ENCODE measurements around the gene BMP6. TPM values are rescaled to one million over a fixed set of nuclear protein-coding genes. Genes with fewer than 3 reads are reported as not detected.
A peak's percentile ranks its signal among the peaks of the same experiment; 100 is the strongest.

Gene BMP6
- total and polyA plus RNA-seq, 2 donors (not counting 3 experiments of a cell fraction or from before 2014, with no cell fraction given) = 221 to 276 TPM

GRCh38 chr6:7784248-7784647 is 58.3 kb downstream of the BMP6 start:
- Histone ChIP-seq H3K9me3 (replicated peaks; ENCODE audit: control insufficient read depth, insufficient read depth, low read length) (no peaks in the 10 kb centered on the region), H3K36me3 (ENCODE audit: control insufficient read depth in 2 of 2, extremely low read depth in 1 of 2, insufficient read depth in 2 of 2, low read length in 2 of 2) (peaks cover 4 to 7% of the 10 kb centered on the region in 2 experiments), H3K27ac (ENCODE audit: insufficient read depth, low read depth, low read length) (no peak overlapping the region), H3K4me2 (ENCODE audit: insufficient read depth, low read length) (no peak overlapping the region), H3K4me1 (ENCODE audit: control insufficient read depth, extremely low read depth, insufficient read depth, low read length) (peaks cover 35% of the 10 kb centered on the region), H3K4me3 (replicated peaks in 1 of 3; ENCODE audit: insufficient read depth in 1 of 3, low read depth in 1 of 3, low read length in 3 of 3) (no peak overlapping the region), H3K27me3 (ENCODE audit: control insufficient read depth in 2 of 2, insufficient read depth in 2 of 2, low read length in 2 of 2) (no peaks in the 10 kb centered on the region), H3K79me2 (ENCODE audit: control insufficient read depth, insufficient read depth, low read length) (peaks cover 100% of the 10 kb centered on the region), H2AFZ (ENCODE audit: low read depth, low read length) (no peak overlapping the region), H3K9ac (replicated peaks; ENCODE audit: extremely low read depth, insufficient read depth, low read length) (no peak overlapping the region), H3K9me1 (replicated peaks; ENCODE audit: control insufficient read depth, extremely low read depth, insufficient read depth, low read length) (no peaks in the 10 kb centered on the region), H4K20me1 (replicated peaks; ENCODE audit: control insufficient read depth, extremely low read depth, insufficient read depth, low read length) (peaks cover 49% of the 10 kb centered on the region)
- no peak for DNase-seq (ENCODE audit: low read depth, low spot score)
- POLR2A ChIA-PET = no interaction called here
- dilution Hi-C loops (cut with MboI; ENCODE audit: extremely low pct_ligation_motif_present, low sequenced_read_pairs) = no loop called here
- TF ChIP-seq FOS (IDR thresholded peaks at IDR 0.05; ENCODE audit: borderline replicate concordance, insufficient read depth, low read length) (no peak), MYC (IDR thresholded peaks at IDR 0.05; ENCODE audit: low read depth, low read length) (no peak)
- FAIRE-seq = no peak
- CTCF ChIA-PET = interaction anchor here (2.2 kb wide), 1 partner anchor 9 kb away, joined by 5 read pairs; no protein-coding TSS in a partner anchor
- intact Hi-C loops (cut with micrococcal nuclease) = no loop called here
- no TSS peak for BruUV-seq (replicated peaks)

GRCh38 chr6:7784706-7785105 is 58.8 kb downstream of the BMP6 start:
- intact Hi-C loops (cut with micrococcal nuclease) = no loop called here
- no peaks in the 10 kb centered on the region for H3K27me3 ChIP-seq (ENCODE audit: control insufficient read depth in 2 of 2, insufficient read depth in 2 of 2, low read length in 2 of 2)
- dilution Hi-C loops (cut with MboI; ENCODE audit: extremely low pct_ligation_motif_present, low sequenced_read_pairs) = no loop called here
- no peaks in the 10 kb centered on the region for H3K9me3 ChIP-seq (replicated peaks; ENCODE audit: control insufficient read depth, insufficient read depth, low read length)
- H3K4me2 ChIP-seq (ENCODE audit: insufficient read depth, low read length) = no peak overlapping the region
- peak; percentile 34 for DNase-seq (ENCODE audit: low read depth, low spot score)
- H3K9ac ChIP-seq (replicated peaks; ENCODE audit: extremely low read depth, insufficient read depth, low read length) = no peak overlapping the region
- TF ChIP-seq POLR2AphosphoS5 (IDR thresholded peaks at IDR 0.05; ENCODE audit: insufficient read depth, low read depth, low read length) (peak; percentile 28), EZH2 (IDR thresholded peaks at IDR 0.05; ENCODE audit: borderline replicate concordance, low read depth, low read length, severe bottlenecking) (no peak)
- no peaks in the 10 kb centered on the region for H3K9me1 ChIP-seq (replicated peaks; ENCODE audit: control insufficient read depth, extremely low read depth, insufficient read depth, low read length)
- H3K79me2 ChIP-seq (ENCODE audit: control insufficient read depth, insufficient read depth, low read length) = peaks cover 100% of the 10 kb centered on the region
- peaks cover 35% of the 10 kb centered on the region for H3K4me1 ChIP-seq (ENCODE audit: control insufficient read depth, extremely low read depth, insufficient read depth, low read length)
- peaks cover 50% of the 10 kb centered on the region for H4K20me1 ChIP-seq (replicated peaks; ENCODE audit: control insufficient read depth, extremely low read depth, insufficient read depth, low read length)
- CTCF ChIA-PET = interaction anchor here (1.6 to 2.2 kb wide), 2 partner anchors 9 to 62 kb away, joined by 5 to 6 read pairs; no protein-coding TSS in a partner anchor
- peaks cover 5 to 7% of the 10 kb centered on the region in 2 experiments for H3K36me3 ChIP-seq (ENCODE audit: control insufficient read depth in 2 of 2, extremely low read depth in 1 of 2, insufficient read depth in 2 of 2, low read length in 2 of 2)
- POLR2A ChIA-PET = no interaction called here
- H2AFZ ChIP-seq (ENCODE audit: low read depth, low read length) = no peak overlapping the region
- H3K4me3 ChIP-seq (replicated peaks in 1 of 3; ENCODE audit: insufficient read depth in 1 of 3, low read depth in 1 of 3, low read length in 3 of 3) = no peak overlapping the region
- H3K27ac ChIP-seq (ENCODE audit: insufficient read depth, low read depth, low read length) = no peak overlapping the region
- no TSS peak for BruUV-seq (replicated peaks)
- no peak for FAIRE-seq

All from endothelial cell of umbilical vein (primary cell).